Measurements from ENCODE around the gene GLB1L3.
A peak's percentile ranks its signal among the peaks of the same experiment; 100 is the strongest.

GRCh38 chr11:134261626-134262488 lies 14.3 kb upstream of the GLB1L3 start:
- TF ChIP-seq POLR2A (IDR thresholded peaks at IDR 0.05), result no peak
- TF ChIP-seq, protein P1, sequence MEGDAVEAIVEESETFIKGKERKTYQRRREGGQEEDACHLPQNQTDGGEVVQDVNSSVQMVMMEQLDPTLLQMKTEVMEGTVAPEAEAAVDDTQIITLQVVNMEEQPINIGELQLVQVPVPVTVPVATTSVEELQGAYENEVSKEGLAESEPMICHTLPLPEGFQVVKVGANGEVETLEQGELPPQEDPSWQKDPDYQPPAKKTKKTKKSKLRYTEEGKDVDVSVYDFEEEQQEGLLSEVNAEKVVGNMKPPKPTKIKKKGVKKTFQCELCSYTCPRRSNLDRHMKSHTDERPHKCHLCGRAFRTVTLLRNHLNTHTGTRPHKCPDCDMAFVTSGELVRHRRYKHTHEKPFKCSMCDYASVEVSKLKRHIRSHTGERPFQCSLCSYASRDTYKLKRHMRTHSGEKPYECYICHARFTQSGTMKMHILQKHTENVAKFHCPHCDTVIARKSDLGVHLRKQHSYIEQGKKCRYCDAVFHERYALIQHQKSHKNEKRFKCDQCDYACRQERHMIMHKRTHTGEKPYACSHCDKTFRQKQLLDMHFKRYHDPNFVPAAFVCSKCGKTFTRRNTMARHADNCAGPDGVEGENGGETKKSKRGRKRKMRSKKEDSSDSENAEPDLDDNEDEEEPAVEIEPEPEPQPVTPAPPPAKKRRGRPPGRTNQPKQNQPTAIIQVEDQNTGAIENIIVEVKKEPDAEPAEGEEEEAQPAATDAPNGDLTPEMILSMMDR (IDR thresholded peaks at IDR 0.05), result peak in 9 of 12 donors; percentile 16 to 44 (median 27)

All from heart left ventricle (tissue), 13 donors.